ENCODE data around the gene TRAPPC3. TPM values are rescaled to one million over a fixed set of nuclear protein-coding genes. Genes with fewer than 3 reads are reported as not detected.

The TRAPPC3 gene
- total RNA-seq, 1 experiment from 2014 or later, result 52.7 TPM

GRCh38 chr1:36093226-36093625, 56.1 kb downstream of the TRAPPC3 start:
- Histone ChIP-seq H3T11ph (ENCODE audit: low read length) (no peak overlapping the region), H4K8ac (replicated peaks; ENCODE audit: insufficient read length, low read depth, low read length) (no peak overlapping the region), H3K14ac (ENCODE audit: insufficient read depth, low read length) (no peak overlapping the region), H4K20me1 (ENCODE audit: control insufficient read depth, insufficient read depth, insufficient read length) (no peaks in the 10 kb centered on the region), H3K9me3 (ENCODE audit: control insufficient read depth, low read depth, low read length) (no peaks in the 10 kb centered on the region), H3K79me1 (ENCODE audit: insufficient read depth, low read depth, low read length, poor library complexity, severe bottlenecking) (no peaks in the 10 kb centered on the region), H3K18ac (ENCODE audit: insufficient read length, low read depth, low read length) (no peak overlapping the region), H2AK5ac (ENCODE audit: insufficient read length, low read length) (no peak overlapping the region), H4K91ac (ENCODE audit: insufficient read length, low read depth, low read length) (no peak overlapping the region), H3K27ac (ENCODE audit: insufficient read length, low read depth, low read length) (no peak overlapping the region), H3K23ac (ENCODE audit: insufficient read length, low read depth, low read length) (no peak overlapping the region), H3K4ac (ENCODE audit: low read depth, low read length) (no peak overlapping the region), H3K4me1 (ENCODE audit: insufficient read depth, low read length) (no peaks in the 10 kb centered on the region), H4K5ac (ENCODE audit: insufficient read length, low read depth, low read length) (no peak overlapping the region), H2BK120ac (ENCODE audit: low read depth, low read length, poor library complexity, severe bottlenecking) (no peak overlapping the region), H2AFZ (ENCODE audit: low read length) (no peak overlapping the region), H2BK15ac (ENCODE audit: low read depth, low read length) (no peak overlapping the region), H3K23me2 (ENCODE audit: insufficient read length, low read depth, low read length, poor library complexity, severe bottlenecking) (peaks cover 6% of the 10 kb centered on the region), H3K9ac (ENCODE audit: extremely low read depth, insufficient read length, low read length) (no peak overlapping the region), H3K4me2 (ENCODE audit: insufficient read depth, insufficient read length, low read length) (no peak overlapping the region), H2BK5ac (ENCODE audit: insufficient read length, low read length) (no peak overlapping the region), H2BK20ac (ENCODE audit: low read depth, low read length, poor library complexity, severe bottlenecking) (no peak overlapping the region), H3K56ac (ENCODE audit: insufficient read length, low read depth, low read length) (no peak overlapping the region), H2BK12ac (ENCODE audit: insufficient read length, low read depth, low read length) (no peak overlapping the region), H3K27me3 (ENCODE audit: insufficient read depth, low read length) (no peaks in the 10 kb centered on the region), H3K79me2 (ENCODE audit: insufficient read depth, low read length) (peaks cover 2% of the 10 kb centered on the region; the same call in 1 of the 2 replicates)
- H3K4me1 Mint-ChIP-seq, result peaks cover 22 to 24% of the 10 kb centered on the region in 2 experiments
- peaks cover 21 to 46% (median 40%) of the 10 kb centered on the region in 3 experiments; a peak in 6 of 7 replicates for H3K36me3 Mint-ChIP-seq (ENCODE audit: insufficient read depth in 1 of 3, low read depth in 3 of 3)
- WGBS (ENCODE audit: extremely low coverage, insufficient read length, low lambda C conversion rate), result no CpG with 5 or more reads among the region's 7 CpGs
- no peak for TF ChIP-seq CTCF (conservative IDR thresholded peaks at IDR 0.05)
- no peak overlapping the region for H3K4me3 Mint-ChIP-seq
- H3K27me3 Mint-ChIP-seq (ENCODE audit: low read depth), result no peaks in the 10 kb centered on the region
- DNase-seq, result no peak
- H3K9me3 Mint-ChIP-seq, result no peaks in the 10 kb centered on the region; a peak in 1 of 5 replicates
- H3K27ac Mint-ChIP-seq, result no peak overlapping the region
